ENCODE results near the gene TUBB3.
"Not testable (repeated sequence)": the region's sequence is repeated elsewhere in the genome, so short reads cannot be mapped to it uniquely, and the experiment has no call there.

TUBB3 gene

GRCh38 chr16:89922884-89923639, at the start of gene TUBB3:
TUBB3 (plus strand) TSS chr16:89923342; CDS start chr16:89923402, 60 bp downstream.
- no peak for DNase-seq (ENCODE audit: extremely low read depth, low read depth)
- H3K4me3 ChIP-seq (replicated peaks; ENCODE audit: low read depth, low read length) = peak within 1 kb of the TSS; percentile 77
- no peak for TF ChIP-seq CTCF (IDR thresholded peaks at IDR 0.05; ENCODE audit: low read depth, low read length, missing control alignments)

- peak; percentile 82 for DNase-seq (ENCODE audit: extremely low read depth, low read depth)
- H3K4me3 ChIP-seq (replicated peaks; ENCODE audit: low read depth, low read length) = peak overlapping the region; percentile 69
- TF ChIP-seq CTCF (IDR thresholded peaks at IDR 0.05; ENCODE audit: low read depth, low read length, missing control alignments) = no peak
These were observed 49.0 kb upstream of the TUBB3 start for GRCh38 chr16:89873972-89874689.

GRCh38 chr16:89879123-89879522, 44.0 kb upstream of the TUBB3 start:
- DNase-seq (ENCODE audit: extremely low read depth, low read depth) = not testable (repeated sequence)

GRCh38 chr16:89880477-89881367, 42.4 kb upstream of the TUBB3 start:
- no peak overlapping the region for H3K4me3 ChIP-seq (replicated peaks; ENCODE audit: low read depth, low read length)
- no peak for TF ChIP-seq CTCF (IDR thresholded peaks at IDR 0.05; ENCODE audit: low read depth, low read length, missing control alignments)
- DNase-seq (ENCODE audit: extremely low read depth, low read depth) = no peak

More at GRCh38 chr16:89879123-89879522, 44.0 kb upstream of the TUBB3 start:
- not testable (repeated sequence) for H3K4me3 ChIP-seq (replicated peaks; ENCODE audit: low read depth, low read length)

- DNase-seq (ENCODE audit: extremely low read depth, low read depth) = no peak
- no peak overlapping the region for H3K4me3 ChIP-seq (replicated peaks; ENCODE audit: low read depth, low read length)
- TF ChIP-seq CTCF (IDR thresholded peaks at IDR 0.05; ENCODE audit: low read depth, low read length, missing control alignments) = no peak
These were observed 41.8 kb upstream of the TUBB3 start for GRCh38 chr16:89881368-89881730.

GRCh38 chr16:89883346-89884040, 39.6 kb upstream of the TUBB3 start:
- DNase-seq (ENCODE audit: extremely low read depth, low read depth) = no peak
- H3K4me3 ChIP-seq (replicated peaks; ENCODE audit: low read depth, low read length) = no peak overlapping the region
- no peak for TF ChIP-seq CTCF (IDR thresholded peaks at IDR 0.05; ENCODE audit: low read depth, low read length, missing control alignments)
